Stomach (tissue), 9 donors: Measurements from ENCODE around the gene TMEM37. TPM values are rescaled to one million over a fixed set of nuclear protein-coding genes. Genes with fewer than 3 reads are reported as not detected.

Experiments used
- DNase-seq, 2 donors: peaks; one replicate each; pipeline versions ENCODE4 v3.0.0 to v3.0.0-alpha.2; 2013 to 2019
- H3K27ac ChIP-seq, 5 donors: fragments of 200-600 bp in 4 of 5; sonication (generic) in 4 of 5; one replicate each; pipeline ENCODE4 v1.5.1; 2013 to 2019; ENCODE audit warnings: mild to moderate bottlenecking in 1 of 5, moderate library complexity in 1 of 5
- H3K27me3 ChIP-seq, 3 donors: fragments of 200-600 bp; sonication (generic); one replicate each; pipeline ENCODE4 v1.5.1; 2017 to 2019; ENCODE audit warnings: mixed run types in 1 of 3
- H3K36me3 ChIP-seq, 4 donors: fragments of 200-600 bp; sonication (generic); 1 replicate in 3 of 4; 2 replicates in 1 of 4; pipeline ENCODE4 v1.5.1; 2016 to 2019
- H3K4me1 ChIP-seq, 4 donors: fragments of 200-600 bp; sonication (generic); one replicate each; pipeline ENCODE4 v1.5.1; 2016 to 2019
- H3K4me3 ChIP-seq, 4 donors: fragments of 200-600 bp; sonication (generic) in 3 of 4; one replicate each; pipeline ENCODE4 v1.5.1; 2016 to 2019; ENCODE audit warnings: mild to moderate bottlenecking in 1 of 4
- H3K9me3 ChIP-seq, 4 donors: fragments of 200-600 bp; sonication (generic); one replicate each; pipeline ENCODE4 v1.5.1; 2016 to 2019
- EP300 ChIP-seq: sonication (generic); formaldehyde crosslinking; IDR thresholded peaks from one replicate; pipeline ENCODE4 v1.6.1; 2017; ENCODE audit warnings: antibody characterized with exemption
- POLR2A ChIP-seq, 4 donors: fragments of 450-650 bp; IDR thresholded peaks; one replicate each; pipeline ENCODE4 v1.6.1; 2016; ENCODE audit warnings: antibody characterized with exemption in 4 of 4, control low read depth in 2 of 4, mild to moderate bottlenecking in 1 of 4, moderate library complexity in 1 of 4
- POLR2AphosphoS5 ChIP-seq, 3 donors: sonication (generic); formaldehyde crosslinking; IDR thresholded peaks; one replicate each; pipeline ENCODE4 v1.6.1; 2016; ENCODE audit warnings: antibody characterized with exemption in 3 of 3
- WGBS, 5 donors: extraction: QIAGEN DNeasy Blood & Tissue Kit in 3 of 5; methylation state at CpG; one replicate each; pipeline versions ENCODE4 v1.1.5 to v1.1.7; 2013 to 2018; 5-methylcytosine and 5-hydroxymethylcytosine counted together
- intact Hi-C: fragments of 100-400 bp; cut with DNase I; formaldehyde crosslinking; loops from one replicate; pipeline ENCODE4 v1.15.1; 2023; ENCODE audit warnings: low total_unique reads
- polyA plus RNA-seq, 3 donors: library from polyadenylated mRNA; stranded (reverse); fragments of 200-250 nt; gene quantifications; one replicate each; pipeline ENCODE4 v1.2.3, GENCODE V29; 2013
- total RNA-seq, 5 donors: library from RNA; depleted of rRNA; stranded (reverse); fragments of >200 nt; gene quantifications; one replicate each; pipeline versions ENCODE4 v1.1.0 to v1.2.3, GENCODE V29; 2014 to 2016
- TF ChIP-seq, protein P1 (sequence below), 7 experiments: fragments of 450-650 bp in 4 of 7; fragments of 200-600 bp in 3 of 7; sonication (generic) in 3 of 7; IDR thresholded peaks; one replicate each; pipeline ENCODE4 v1.5.1; 2016 to 2019; ENCODE audit warnings: antibody characterized with exemption in 7 of 7, control low read depth in 2 of 7, mild to moderate bottlenecking in 1 of 7
- donor health status: healthy with polysubstance abuse.
- donor health status: Bipolar disorder and iron deficiency.
- donor health status: healthy.

Gene TMEM37
- total and polyA plus RNA-seq, 8 donors: 5.7 to 27.8 (median 15.9) TPM; not detected in 1

DNA sequence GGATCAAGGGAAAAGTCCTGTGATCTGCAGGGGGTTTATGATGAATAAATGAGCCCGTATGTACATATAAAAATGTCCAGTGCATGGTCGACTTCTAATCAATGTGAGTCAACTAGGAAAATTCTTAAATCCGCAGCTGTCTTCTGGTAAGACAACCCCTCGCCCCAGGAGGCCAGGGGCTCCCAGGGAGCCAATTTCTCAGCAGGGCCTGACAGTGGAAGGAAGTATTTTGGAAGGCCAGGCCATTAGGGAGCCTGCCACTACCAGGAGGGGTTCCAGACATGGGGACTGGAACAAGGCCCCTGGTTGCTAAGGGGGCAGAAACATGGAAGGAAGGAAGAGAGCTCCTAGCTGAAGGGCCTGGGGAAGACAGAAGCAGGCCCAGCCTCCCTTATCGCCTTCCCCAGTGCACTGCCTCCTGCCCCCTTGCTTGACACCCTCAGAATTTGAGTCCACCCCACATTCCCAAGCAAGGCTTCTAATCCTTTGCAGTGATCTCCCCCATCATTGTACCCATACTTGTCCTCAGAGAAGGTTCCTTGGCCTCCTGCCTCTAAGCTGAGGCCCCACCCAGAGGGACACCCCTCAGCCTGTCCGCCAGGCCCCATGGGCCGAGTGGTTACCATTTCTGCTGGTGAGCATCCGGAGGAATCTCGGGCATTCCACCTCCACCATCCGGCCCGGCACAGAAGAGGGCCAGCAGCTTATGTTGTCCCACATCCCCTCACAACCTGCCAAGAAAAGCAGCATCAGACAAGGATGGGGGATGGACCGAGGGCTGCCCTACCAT, 46.7 kb downstream of the TMEM37 start:
- DNase-seq: peak in 1 of 2 donors; percentile 20
- TF ChIP-seq EP300 (no peak), POLR2A (IDR thresholded peaks at IDR 0.05) (no peak), POLR2AphosphoS5 (IDR thresholded peaks at IDR 0.05) (no peak)
- TF ChIP-seq, protein P1, sequence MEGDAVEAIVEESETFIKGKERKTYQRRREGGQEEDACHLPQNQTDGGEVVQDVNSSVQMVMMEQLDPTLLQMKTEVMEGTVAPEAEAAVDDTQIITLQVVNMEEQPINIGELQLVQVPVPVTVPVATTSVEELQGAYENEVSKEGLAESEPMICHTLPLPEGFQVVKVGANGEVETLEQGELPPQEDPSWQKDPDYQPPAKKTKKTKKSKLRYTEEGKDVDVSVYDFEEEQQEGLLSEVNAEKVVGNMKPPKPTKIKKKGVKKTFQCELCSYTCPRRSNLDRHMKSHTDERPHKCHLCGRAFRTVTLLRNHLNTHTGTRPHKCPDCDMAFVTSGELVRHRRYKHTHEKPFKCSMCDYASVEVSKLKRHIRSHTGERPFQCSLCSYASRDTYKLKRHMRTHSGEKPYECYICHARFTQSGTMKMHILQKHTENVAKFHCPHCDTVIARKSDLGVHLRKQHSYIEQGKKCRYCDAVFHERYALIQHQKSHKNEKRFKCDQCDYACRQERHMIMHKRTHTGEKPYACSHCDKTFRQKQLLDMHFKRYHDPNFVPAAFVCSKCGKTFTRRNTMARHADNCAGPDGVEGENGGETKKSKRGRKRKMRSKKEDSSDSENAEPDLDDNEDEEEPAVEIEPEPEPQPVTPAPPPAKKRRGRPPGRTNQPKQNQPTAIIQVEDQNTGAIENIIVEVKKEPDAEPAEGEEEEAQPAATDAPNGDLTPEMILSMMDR (IDR thresholded peaks at IDR 0.05): no peak
- Histone ChIP-seq H3K4me1 (peaks cover 16 to 42% (median 27%) of the 10 kb centered on the region in 4 donors), H3K36me3 (no peaks in the 10 kb centered on the region), H3K9me3 (no peaks in the 10 kb centered on the region), H3K4me3 (no peak overlapping the region), H3K27me3 (no peaks in the 10 kb centered on the region), H3K27ac (no peak overlapping the region)
- WGBS, 5 donors: 76 to 93% (median 90%) methylated on average over 7 to 12 of the region's 12 CpGs
- intact Hi-C loops: loop anchor here (5.0 kb wide), 1 partner anchor 71 kb away; no protein-coding TSS in a partner anchor

DNA sequence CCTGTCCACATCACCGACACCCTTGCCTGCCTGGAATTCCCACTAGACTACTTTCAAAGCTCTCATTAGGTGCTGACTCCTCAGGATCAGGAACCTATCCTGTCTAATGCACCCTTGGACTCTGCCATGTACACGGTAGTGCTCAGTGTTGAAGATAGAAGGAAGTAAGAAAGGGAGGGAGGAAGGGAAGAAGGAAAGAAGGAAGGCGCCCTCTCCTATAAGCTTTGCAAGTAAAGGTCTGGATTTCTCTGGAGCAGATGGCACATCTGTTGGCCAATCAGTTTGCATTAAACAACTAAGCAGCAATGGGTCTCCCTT, 47.3 kb downstream of the TMEM37 start:
- H3K4me3 ChIP-seq: no peak overlapping the region
- H3K36me3 ChIP-seq: no peaks in the 10 kb centered on the region
- peak in 1 of 2 donors; percentile 4 for DNase-seq
- peaks cover 16 to 47% (median 27%) of the 10 kb centered on the region in 4 donors for H3K4me1 ChIP-seq
- WGBS, 5 donors: 80 to 95% (median 88%) methylated on average over 2 to 3 of the region's 3 CpGs
- intact Hi-C loops: loop anchor here (5.0 kb wide), 1 partner anchor 72 kb away; no protein-coding TSS in a partner anchor
- no peaks in the 10 kb centered on the region for H3K27me3 ChIP-seq
- H3K27ac ChIP-seq: no peak overlapping the region
- H3K9me3 ChIP-seq: no peaks in the 10 kb centered on the region
- TF ChIP-seq EP300: no peak

DNA sequence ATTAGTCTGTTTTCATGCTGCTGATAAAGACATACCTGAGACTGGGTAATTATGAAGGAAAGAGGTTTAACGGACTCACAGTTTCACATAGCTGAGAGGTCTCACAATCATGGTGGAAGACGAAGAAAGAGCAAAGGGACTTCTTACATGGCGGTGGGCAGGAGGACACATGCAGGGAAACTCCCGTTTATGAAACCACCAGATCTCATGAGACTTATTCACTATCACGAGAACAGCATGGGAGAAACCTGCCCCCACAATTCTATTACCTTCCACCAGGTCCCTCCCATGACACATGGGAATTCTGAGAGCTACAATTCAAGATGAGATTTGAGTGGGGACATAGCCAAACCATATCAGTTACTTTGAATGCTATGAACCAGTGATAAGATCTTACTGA, 48.5 kb downstream of the TMEM37 start:
- Histone ChIP-seq H3K27ac (no peak overlapping the region), H3K9me3 (no peaks in the 10 kb centered on the region), H3K4me3 (no peak overlapping the region), H3K36me3 (no peaks in the 10 kb centered on the region), H3K4me1 (peaks cover 20 to 53% (median 29%) of the 10 kb centered on the region in 4 donors), H3K27me3 (no peaks in the 10 kb centered on the region)
- TF ChIP-seq EP300 (no peak), POLR2AphosphoS5 (IDR thresholded peaks at IDR 0.05) (no peak), POLR2A (IDR thresholded peaks at IDR 0.05) (no peak)
- TF ChIP-seq, protein P1 (IDR thresholded peaks at IDR 0.05): no peak
- WGBS, 5 donors: 81 to 93% (median 89%) methylated on average over 5 of the region's 5 CpGs
- intact Hi-C loops: no loop called here
- DNase-seq: no peak

DNA sequence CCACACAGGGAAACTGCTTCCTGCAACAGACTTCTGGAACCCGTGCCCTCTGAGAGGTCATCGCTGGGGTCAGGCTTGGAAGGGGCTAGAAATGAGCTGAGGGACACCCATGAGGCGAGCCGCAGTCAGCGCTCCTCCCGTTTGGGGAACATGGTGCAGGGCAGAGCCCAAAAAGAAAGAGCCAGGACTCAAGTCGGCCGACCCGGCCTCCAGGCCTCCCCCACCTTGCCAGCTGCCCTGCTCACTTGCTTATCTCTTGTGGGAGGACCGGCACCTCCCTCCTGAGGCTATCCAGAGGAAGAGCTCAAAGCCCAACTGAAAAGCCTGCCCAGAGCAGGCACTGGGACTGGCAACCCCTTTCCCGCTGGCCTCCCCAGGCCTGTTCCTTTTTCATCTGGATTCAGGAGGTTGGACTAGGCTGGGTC, 49.1 kb downstream of the TMEM37 start:
- peak in 1 of 2 donors; percentile 48 for DNase-seq
- H3K4me1 ChIP-seq: peaks cover 22 to 57% (median 35%) of the 10 kb centered on the region in 4 donors
- intact Hi-C loops: no loop called here
- H3K27ac ChIP-seq: peak overlapping the region in 1 of 5 donors; percentile 38
- no peaks in the 10 kb centered on the region for H3K36me3 ChIP-seq
- 55 to 69% (median 63%) methylated on average over 11 of the region's 11 CpGs for WGBS, 5 donors
- TF ChIP-seq EP300 (no peak), POLR2AphosphoS5 (IDR thresholded peaks at IDR 0.05) (no peak), POLR2A (IDR thresholded peaks at IDR 0.05) (no peak)
- TF ChIP-seq, protein P1 (IDR thresholded peaks at IDR 0.05): no peak
- no peak overlapping the region for H3K4me3 ChIP-seq
- no peaks in the 10 kb centered on the region for H3K27me3 ChIP-seq
- H3K9me3 ChIP-seq: no peaks in the 10 kb centered on the region
